Raji (cell line): ENCODE data around the gene TANGO6.

Source experiments
- POLR2A ChIP-seq: IDR thresholded peaks from 2 replicates; pipeline ENCODE4 v1.6.1; 2011; ENCODE audit warnings: low read depth, low read length, control low read depth; ENCODE audit not compliant: insufficient read depth

TANGO6 gene

GRCh38 chr16:69107316-69107962 lies 264.1 kb downstream of the TANGO6 start:
- TF ChIP-seq POLR2A, result no peak

DNA sequence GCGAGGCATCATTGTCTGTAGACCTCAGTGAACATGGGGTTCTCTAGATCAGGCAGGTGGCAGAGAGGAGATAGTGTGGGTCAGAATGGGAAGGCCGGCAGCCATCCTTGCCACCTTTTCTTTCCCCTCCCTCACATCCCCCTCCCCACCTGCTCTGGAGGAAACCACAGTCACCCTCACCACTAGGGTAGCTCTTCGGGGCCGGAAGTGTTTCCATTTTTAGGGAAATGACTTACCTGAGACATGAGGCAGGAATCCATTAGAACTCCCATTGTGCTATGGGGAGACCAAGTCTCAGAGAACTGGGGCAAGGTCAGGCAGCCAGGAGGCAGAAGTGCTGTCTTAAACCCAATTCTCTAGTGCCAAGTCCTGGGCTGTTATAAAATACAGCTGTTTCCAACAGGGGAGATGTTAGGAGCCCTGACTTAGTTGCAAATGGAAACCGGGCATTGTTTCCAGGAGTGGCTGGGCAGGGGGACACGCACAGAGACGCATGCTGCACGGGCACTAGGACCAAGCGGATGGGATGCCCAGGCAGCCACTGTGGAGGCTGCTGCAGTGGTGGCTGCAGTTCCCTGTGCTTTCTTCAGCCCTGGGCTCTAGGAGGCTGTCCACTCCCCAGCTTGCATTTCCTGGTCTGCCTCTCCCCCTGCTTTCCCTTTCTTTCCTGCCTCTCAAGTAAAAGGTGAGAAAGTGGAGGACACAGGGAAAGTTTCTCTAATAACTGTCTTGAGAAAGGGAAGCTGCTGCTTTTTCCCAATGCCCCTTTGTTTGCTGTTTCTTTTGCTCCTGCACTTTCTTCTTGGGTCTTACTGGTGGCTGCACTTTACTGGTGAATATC lies 265.0 kb downstream of the TANGO6 start:
- no peak for TF ChIP-seq POLR2A

GRCh38 chr16:69108905-69109252 lies 265.5 kb downstream of the TANGO6 start:
- no peak for TF ChIP-seq POLR2A

DNA sequence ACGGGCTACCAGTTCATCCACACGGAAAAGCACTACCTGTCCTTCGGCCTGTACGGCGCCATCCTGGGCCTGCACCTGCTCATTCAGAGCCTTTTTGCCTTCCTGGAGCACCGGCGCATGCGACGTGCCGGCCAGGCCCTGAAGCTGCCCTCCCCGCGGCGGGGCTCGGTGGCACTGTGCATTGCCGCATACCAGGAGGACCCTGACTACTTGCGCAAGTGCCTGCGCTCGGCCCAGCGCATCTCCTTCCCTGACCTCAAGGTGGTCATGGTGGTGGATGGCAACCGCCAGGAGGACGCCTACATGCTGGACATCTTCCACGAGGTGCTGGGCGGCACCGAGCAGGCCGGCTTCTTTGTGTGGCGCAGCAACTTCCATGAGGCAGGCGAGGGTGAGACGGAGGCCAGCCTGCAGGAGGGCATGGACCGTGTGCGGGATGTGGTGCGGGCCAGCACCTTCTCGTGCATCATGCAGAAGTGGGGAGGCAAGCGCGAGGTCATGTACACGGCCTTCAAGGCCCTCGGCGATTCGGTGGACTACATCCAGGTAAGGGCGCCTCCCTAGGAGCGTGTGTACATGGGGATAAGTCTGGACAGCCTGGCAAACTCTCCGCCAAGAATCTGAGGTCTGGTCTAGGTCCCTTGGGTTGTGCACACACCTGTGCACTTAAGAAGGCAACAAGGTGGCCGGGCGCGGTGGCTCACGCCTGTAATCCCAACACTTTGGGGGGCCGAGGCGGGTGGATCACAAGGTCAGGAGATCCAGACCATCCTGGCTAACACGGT lies 266.3 kb downstream of the TANGO6 start:
- TF ChIP-seq POLR2A, result no peak

DNA sequence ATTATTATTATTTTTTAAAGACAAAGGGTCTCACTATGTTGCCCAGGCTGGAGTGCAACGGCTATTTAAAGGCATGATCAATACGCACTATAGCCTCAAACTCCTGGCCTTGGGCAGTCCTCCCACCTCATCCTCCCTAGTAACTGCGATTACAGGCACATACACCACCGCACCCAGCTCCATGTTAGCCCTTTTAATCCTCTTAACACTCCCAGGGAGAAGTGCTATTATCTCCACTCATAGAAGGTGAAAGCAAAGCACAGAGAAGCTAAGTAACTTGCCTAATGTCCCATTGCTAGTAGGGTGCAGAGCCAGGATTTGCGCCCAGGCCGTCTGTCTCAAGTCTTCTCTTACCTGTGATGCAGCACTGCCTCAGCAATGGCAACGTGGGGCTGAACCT lies 267.1 kb downstream of the TANGO6 start:
- no peak for TF ChIP-seq POLR2A

- no peak for TF ChIP-seq POLR2A
These were observed 268.0 kb downstream of the TANGO6 start for GRCh38 chr16:69111216-69111875.

DNA sequence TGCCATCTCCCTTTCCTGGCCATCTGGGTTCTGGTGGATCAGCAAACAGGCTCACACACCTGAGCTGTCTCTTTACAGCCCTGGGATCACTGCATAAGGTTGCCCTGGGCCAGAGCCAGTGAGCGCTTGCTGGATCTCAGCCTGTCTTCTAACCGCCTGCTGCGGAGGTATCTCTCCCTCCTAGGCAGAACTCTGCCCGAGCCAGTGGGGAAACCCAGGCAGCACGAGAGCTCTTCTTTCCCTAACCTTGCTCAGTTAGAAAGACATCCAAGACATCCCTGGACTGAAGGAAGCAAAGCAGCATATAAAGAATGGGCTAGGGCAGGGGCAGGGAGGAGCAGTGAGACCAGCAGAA lies 268.5 kb downstream of the TANGO6 start:
- no peak for TF ChIP-seq POLR2A

DNA sequence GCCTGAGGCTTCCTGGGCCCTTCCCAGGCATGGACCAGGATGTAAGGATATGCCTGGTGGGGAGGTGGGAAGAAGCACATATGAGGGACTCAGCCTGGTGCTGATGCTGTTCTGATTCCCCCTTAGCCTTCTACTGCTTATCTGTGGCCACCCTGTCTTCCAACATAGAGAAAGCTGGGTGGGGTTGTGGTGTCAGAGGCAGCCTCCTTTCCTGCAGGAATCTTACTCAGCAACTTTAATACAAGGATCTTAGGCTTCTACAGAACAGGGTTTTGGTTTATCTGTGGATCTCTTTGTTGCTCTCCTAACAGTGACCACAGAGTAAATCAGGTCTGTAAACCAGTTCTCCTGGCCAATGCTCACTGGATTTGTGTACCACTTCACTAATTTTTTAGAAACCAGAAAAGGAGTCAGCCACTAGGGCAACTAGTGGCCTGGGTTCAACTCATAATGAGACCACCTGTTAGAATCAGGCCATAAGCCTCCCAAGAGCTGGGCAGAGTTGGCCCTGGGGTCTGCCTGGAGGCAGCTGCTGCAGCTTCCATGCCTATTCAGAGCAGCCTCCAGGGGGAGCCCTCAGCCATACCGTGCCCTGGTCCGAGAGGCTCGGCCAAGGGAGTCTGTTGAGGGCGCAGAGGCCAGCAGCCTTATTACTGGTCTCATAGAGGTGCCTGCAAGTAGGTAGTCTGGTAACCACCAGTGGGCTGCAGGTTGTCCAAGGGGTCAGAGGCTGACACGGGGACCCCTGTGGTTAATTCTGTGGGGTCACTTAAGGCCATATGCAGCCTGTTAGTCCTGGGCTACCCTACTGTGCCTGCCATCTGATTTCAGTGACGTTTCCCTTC lies 269.2 kb downstream of the TANGO6 start:
- TF ChIP-seq POLR2A, result no peak

GRCh38 chr16:69113216-69113615 lies 269.9 kb downstream of the TANGO6 start:
- no peak for TF ChIP-seq POLR2A

GRCh38 chr16:69114346-69114975 lies 271.1 kb downstream of the TANGO6 start:
- TF ChIP-seq POLR2A, result no peak

DNA sequence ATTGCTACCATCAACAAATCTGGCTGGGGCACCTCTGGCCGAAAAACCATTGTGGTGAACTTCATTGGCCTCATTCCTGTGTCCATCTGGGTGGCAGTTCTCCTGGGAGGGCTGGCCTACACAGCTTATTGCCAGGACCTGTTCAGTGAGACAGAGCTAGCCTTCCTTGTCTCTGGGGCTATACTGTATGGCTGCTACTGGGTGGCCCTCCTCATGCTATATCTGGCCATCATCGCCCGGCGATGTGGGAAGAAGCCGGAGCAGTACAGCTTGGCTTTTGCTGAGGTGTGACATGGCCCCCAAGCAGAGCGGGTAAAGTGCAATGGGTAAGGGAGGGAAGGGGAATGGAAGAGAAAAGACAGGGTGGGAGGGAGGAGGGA lies 271.6 kb downstream of the TANGO6 start:
- no peak for TF ChIP-seq POLR2A

DNA sequence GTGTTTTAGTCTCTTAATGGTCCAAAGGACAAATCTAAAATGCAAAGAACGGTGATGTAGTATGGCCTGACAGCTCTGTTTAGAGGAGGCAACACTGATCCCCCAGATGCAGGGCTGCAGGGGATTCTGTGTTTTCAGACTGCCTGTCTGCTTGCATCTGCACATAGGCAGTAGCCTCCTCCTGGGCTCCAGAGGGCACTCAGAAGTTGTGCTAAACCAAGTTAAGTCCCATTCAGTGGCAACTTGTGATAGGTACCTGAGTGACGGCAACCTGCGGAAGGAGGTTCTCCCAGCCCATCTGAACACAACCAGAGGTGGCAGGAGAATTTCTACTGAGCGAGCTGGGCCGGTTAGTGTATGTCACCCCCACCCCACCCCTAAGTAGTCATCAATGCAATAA lies 272.0 kb downstream of the TANGO6 start:
- TF ChIP-seq POLR2A, result no peak

DNA sequence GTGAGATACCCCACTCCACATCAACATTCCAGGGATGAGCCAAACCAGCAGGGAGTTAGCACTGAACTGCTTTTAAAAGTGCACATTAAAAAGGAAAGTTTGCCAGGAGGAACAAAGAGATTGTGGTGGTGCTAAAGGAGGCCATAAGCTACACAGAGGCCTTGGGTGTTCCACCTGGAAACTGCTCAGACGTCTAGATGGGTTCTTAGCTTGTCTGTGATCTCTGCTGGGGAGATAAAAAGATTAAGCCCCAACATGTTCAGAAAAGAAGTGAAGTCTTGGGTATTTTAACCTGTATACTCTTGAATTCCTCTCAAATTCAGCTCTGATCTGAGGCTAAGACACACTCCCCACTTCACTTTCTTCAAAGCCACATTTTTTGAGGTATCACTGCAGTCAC lies 272.5 kb downstream of the TANGO6 start:
- TF ChIP-seq POLR2A, result no peak

- TF ChIP-seq POLR2A, result no peak
These were observed 273.0 kb downstream of the TANGO6 start for GRCh38 chr16:69116256-69116875.
